GM18498 (cell line): ENCODE measurements around the gene GNA12.
"Not testable (repeated sequence)": the region's sequence is repeated elsewhere in the genome, so short reads cannot be mapped to it uniquely, and the experiment has no call there.

Experiments used
- ATAC-seq: cut with Tn5 transposase; IDR thresholded peaks from one replicate; pipeline ENCODE4 v1.9.1; 2021; ENCODE audit warnings: mild to moderate bottlenecking, moderate library complexity; ENCODE audit not compliant: unreplicated experiment

Gene GNA12

DNA sequence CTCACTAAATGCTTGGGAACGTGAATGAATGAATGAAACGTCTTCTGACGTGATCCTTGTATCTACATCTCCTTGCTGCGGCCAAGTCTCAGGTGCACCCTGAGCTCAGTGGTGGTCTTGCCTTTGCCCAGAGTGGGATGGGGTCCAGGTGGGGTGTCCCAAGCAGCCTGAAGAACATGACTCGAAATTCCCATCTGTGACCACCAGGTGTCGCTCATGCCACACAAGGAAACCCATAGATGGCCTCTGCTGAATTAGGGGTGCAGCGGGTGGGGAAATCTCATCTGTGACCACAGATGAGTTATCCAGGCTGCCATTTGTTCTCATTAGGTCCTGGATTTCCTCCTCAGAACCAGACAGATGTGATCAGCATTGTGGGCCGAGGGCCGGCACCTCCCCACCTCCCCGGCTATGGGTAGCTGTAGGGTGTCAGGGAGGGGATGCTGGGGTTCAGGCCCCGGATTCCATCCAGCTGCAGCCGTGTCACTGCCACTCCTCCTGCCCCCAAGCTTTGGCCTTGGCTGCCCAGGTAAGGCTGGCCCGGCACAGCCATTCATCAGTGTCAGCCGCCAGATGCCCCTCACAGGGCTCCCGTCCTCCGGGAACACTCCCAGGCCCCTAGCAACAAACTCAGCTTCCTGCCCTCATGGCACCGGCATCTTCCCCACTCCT lies 21.0 kb upstream of the GNA12 start:
- ATAC-seq: no peak

DNA sequence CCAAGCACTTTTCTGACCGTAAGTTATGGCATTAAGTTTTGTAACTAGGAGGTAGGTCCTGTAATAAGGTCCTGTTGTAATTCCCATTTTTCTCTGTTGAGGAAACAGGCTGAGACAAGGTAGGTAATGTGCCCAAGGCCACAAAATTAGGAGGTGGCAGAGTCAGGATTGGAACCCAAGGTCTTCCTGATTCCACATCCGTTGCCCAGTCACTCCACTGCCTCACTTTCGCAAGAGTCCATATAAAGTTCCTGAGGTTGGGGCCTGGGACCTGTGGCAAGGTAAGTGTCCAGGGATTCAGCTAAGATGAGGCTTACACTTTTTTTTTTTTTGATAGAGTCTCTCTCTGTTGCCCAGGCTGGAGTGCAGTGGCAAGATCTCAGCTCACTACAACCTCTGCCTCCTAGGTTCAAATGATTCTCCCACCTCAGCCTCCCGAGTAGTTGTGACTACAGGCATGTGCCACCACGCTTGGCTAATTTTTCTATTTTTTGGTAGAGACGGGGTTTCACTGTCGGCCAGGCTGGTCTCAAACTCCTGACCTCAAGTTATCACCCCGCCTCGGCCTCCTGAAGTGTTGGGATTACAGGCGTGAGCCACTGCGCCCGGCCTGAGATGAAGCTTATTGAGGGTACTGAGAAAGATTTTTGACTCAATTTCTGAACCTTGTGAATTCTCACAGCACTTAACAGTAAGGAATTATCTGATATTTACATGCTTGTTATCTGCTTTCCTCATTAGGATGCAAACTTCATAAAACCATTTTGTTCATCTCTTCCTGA lies 20.3 kb upstream of the GNA12 start:
- no peak for ATAC-seq

DNA sequence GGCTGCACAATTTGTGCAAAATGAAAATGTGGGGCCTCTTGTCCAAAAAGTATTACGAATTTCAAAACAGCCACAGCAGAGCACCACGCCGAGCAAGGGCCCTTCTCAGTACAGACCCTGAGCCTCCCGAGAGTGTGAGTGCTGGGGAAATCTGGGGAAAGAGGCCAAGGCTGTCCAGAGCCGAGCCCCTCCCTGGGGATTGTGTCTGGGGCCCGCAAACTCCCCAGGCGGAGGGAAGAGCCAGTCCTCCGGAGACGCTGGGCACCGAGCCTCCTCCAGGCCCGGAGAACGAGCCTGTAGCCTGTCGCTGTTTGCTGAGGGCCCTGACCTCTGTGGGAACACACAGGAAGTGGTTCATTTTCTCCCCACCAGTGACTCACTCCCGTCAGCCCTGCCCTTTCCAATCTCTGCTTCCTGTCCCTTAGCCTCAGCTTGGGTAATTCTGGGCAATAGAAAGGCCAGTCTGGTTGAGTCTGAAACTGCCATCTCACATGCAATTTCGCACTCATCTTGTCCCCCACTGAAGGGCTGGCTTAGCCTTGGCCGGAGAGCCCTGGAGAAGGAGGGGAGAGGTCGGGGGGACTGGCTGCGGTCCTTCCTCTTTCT lies 19.5 kb upstream of the GNA12 start:
- peak; percentile 95 for ATAC-seq

DNA sequence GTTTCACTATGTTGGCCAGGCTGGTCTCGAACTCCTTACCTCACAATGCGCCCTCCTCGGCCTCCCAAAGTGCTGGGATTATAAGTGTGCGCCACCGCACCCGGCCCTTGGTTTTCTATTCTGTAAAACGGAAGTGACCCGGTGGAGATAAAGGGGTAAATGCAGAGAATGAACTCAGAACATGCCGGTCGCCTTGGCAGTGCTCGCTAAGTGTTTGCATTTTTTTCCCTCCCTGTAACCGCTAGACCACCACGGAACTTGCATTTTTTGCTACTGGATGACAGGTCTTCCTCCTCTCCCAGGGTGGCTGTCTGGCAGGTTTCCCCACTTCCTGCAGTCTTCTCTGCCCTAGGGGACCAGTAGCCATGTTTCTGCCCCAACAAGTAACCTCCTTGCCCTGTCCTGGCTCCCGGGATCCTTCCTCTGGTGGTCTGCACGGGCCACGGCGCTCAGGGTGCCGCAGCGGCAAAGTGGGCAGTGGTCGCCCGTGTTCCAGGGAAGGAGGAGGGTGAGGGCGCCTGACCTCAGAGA lies 18.8 kb upstream of the GNA12 start:
- no peak for ATAC-seq

DNA sequence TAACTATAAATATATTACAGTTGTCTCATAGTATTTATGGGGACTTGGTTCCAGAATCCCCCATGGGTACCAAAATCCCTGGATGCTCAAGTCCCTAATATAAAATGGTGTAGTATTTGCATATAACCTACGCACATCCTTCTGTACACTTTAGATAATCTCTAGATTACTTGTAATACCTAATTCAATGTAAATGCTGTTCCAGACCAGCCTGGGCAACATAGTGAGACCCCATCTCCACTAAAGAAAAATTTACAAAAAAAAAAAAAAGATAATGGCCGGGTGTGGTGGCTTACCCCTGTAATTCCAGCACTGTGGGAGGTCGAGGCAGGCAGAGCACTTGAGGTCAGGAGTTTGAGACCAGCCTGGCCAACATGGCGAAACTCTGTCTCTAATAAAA lies 17.4 kb upstream of the GNA12 start:
- ATAC-seq: no peak

DNA sequence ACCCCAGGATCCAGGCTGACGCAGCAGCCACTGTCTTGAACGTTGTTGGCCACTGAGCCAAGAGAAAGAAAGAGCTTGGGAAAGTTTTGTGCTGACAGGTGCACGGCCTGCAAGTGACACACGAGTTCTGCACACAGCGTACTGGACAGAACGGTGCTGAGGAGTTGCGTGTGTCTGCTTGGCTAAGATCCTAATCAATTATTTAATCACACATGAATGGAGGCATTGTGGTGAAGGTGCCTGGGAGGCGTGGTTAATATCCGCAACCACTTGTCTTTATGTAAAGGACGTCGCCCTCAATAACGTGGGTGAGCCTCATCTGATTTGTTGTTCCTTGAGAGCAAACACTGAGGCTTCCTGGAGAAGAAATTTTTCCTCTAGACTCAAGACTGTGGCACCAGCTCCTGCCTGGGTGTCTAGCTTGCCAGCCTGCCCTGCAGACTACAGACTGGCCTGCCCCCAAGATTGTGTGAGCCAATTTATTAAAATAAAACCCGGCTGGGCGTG lies 16.6 kb upstream of the GNA12 start:
- ATAC-seq: no peak

DNA sequence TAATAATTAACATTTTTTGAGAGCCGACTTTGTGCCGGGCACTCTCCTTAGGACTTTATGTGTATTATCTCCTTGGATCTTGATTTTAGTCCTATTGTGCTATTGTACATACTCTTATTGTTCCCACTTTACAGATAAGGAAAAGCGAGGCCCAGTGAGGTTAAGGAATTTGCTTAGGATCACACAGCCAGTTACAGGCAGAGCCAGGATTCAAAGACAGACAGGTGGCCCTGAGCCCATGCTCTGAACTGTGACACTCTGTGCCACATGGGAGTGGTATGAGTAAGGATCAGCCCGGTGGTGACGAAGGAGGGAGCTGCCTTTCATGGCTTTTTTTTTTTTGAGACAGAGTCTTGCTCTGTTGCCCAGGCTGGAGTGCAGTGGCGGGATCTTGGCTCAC lies 15.8 kb upstream of the GNA12 start:
- no peak for ATAC-seq

DNA sequence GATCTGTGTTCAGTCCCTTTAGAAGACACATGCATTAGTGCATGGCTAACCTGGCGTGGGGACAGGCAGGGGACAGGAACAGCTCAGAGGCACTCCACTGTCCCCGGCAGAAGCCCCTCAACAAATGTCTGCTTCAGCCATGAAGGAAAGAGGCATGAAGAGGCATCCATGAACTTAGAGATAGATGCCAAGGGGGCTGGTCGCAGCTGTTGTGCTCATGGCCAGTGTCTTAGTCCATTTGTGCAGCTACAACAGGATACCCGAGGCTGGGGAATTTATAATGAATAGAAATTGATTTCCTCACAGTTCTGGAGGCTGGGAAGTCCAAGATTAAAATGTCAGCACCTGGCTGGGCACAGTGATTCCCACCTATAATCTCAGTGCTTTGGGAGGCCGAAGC lies 14.5 kb upstream of the GNA12 start:
- no peak for ATAC-seq

DNA sequence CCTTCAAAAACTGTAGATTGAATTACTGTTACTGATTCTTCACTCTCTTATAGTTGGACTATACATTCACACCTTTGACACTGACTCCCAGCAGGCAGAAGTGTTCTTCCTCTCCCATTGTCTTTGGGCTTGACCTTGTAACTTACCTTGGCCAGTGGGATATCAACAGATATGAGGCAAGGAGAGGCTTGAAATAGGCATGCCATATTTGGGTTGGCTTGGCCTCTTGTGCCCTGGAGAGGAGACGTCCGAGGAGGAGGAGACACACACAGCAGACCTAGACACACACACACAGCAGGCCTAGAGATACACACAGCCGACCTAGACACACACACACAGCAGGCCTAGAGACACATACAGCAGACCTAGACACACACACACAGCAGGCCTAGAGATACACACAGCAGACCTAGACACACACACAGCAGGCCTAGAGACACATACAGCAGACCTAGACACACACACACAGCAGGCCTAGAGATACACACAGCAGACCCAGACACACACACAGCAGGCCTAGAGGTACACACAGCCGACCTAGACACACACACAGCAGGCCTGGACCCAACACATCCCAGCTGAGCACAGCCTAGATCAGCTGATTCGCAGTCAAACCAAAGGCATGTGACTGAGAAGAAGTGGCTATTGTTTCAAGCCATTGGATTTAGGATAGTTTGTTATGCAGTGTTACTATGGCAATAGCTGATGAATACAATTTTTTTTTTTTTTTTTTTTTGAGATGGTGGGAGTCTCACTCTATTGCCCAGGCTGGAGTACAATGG lies 12.5 kb upstream of the GNA12 start:
- ATAC-seq: no peak

DNA sequence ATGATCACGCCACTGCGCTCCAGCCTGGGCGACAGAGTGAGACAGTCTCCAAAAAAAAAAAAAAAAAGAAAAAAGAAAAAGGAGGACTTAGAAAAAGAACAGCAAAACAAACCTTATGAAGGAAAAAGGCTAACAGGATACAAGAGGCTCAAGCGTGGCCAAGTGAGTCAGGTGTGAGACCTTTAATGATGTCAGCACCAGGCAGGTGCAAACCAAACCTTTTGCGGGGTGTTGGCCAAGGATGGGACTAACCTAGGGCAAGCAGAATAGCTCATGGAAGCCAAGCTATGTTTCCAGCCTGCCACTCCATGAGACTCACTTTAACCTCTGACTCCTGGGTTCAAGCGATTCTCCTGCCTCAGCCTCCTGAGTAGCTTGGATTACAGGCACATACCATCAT lies 11.3 kb upstream of the GNA12 start:
- ATAC-seq: no peak

DNA sequence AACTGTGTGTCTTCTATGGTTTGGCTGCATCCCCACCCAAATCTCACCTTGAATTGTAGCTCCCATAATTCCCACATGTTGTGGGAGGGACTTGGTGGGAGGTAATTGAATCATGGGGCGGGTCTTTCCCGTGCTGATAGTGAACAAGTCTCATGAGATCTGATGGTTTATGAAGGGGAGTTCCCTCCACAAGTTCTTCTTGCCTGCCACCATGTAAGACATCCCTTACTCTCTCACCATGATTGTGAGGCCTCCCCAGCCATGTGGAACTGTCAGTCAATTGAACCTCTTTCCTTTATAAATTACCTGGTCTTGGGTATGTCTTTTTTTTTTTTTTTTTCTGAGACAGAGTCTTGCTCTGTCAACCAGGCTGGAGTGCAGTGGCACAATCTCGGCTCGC lies 9.4 kb upstream of the GNA12 start:
- not testable (repeated sequence) for ATAC-seq

DNA sequence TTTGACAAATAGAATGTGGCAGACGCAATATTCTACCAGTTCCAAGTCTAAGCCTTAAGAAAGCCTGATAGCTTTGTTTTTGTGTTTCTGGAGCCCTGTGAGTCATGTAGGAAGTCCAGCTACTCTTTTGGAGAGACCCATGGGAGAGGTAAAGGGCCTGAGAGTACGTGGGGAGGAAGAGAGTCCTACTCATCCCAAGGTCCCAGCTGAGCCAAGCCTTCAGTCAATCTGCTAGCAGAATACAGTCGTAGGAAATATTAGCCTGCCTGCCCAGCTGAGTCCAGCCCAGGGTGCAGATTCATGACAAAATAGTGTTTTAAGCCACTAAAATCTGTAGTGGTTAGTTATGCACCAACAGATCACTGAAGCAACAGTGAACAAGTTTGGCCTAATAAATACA lies 9.0 kb upstream of the GNA12 start:
- ATAC-seq: no peak

DNA sequence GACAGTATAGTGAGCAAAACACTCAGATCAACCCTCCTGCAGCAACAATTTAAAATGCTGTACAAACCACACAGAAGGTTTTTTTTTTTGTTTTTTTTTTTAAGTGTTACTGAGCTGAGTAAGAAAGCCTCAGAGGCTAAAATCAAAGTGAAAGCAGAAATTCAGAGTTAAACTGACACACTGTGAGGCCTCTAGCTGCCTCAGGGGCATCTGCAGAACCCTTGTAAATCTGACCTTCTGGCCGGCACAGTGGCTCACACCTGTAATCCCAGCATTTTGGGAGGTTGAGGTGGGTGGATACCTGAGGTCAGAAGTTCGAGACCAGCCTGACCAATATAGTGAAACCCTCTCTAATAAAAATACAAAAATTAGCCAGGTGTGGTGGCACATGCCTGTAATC lies 7.4 kb upstream of the GNA12 start:
- ATAC-seq: peak; percentile 58

DNA sequence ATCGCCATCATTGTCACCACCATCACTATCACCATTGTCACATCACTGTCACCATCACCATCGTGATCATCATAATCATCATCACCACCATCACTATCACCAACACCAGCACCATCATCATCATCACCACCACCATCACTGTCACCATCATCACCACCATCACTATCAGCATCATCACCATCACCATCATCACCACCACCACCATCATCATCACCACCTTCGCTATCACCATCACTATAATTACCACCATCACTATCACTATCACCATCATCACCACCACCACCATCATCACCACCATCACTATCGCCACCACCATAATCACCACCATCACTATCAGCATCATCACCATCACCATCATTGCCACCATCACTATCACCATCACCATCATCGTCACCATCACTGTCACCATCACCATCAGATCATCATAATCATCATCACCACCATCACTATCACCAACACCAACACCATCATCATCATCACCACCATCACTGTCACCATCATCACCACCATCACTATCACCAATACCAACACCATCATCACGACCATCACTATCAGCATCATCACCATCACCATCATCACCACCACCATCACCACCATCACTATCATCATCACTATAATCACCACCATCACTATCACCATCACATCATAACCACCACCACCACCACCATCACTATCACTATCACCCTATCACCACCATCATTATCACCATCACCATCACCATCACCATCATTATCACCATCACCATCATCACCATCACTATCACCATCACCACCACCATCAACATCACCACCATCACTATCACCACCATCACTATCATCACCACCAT lies 6.0 kb upstream of the GNA12 start:
- ATAC-seq: no peak

DNA sequence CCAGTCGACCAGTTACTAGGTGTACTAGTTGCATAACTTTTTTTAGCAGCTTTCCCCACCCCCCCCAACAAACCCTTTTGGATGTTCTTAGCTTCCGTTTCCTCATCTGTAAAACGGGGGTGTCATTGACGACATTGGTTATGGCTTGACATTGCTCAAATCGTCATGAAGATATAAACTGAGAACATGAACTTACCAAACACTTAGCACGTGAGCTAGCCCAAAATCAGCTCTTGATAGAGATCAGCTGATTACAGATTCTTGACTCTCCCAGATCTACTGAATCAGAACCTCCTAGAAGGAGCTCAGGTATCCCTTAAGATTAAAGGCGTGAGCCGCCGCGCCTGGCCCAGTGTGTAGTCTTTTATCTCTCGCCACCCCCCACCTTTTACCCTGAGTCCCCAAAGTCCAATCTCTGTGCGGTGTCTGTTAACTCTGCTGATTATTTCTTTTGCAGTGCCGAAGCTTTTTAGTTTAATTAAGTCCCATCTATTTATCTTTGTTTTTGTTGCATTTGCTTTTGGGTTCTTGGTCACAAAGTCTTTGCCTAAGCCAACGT lies 1.0 kb upstream of the GNA12 start:
- no peak for ATAC-seq

DNA sequence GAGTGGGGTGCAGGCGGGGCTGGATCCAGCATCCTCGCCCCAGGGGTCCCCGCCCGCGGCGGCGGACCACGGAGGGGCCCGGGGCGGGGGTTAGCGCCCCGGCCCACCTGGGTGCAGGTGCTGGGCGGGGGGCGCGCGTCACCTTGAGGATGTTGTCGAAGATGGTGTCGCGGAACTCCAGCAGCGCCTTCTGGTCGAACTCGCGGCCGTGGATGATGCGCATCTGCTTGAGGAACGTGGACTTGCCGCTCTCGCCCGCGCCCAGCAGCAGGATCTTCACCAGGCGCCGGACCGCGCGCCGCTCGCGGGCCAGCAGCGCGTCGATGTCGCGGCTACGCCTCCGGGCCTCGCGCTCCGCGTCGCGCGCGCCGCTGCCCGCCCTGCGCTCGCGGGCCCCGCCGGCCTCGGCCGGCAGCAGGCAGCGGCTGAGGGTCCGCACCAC lies 376 bp downstream of the GNA12 start:
- peak; percentile 36 for ATAC-seq

DNA sequence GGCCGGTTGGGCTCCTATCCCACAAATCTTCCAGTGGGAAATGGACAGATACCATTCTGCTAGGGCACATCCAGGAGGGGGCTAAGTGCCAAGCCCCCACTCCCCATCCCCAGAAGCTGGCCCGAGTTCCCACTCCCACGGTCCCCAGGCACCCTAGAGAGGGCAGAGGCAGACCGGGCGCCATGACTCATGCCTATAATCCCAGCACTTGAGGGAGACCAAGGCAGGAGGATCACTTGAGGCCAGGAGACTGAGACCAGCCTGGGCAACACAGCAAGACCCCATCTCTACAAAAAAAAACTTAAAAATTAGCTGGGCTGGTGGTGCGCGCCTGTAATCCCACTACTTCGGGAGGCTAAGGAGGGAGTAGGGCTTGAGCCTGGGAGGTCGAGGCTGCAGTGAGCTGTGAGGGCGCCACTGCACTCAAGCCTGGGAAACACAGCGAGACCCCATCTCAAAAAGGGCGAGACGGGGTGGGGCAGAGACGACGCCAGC lies 870 bp downstream of the GNA12 start:
- no peak for ATAC-seq

DNA sequence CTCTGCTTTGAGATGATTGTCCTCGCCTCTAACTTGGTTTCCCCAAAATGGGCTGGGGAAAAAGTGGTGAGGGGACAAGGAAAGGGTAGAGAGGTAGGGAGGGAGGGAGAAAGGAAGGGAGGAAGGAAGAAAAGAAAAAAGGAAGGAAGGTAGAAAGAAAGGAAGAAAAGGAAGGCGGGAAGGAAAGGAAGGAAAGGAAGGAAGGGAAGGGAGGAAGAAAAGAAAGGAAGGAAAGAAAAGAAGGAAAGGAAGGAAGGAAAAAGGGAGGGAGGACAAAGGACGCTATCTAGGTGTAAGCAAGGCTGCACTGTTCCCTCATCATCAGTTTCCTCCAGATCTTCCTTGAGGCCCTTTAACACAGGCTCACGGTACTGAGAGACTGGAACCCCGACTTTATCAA lies 2.2 kb downstream of the GNA12 start:
- no peak for ATAC-seq

DNA sequence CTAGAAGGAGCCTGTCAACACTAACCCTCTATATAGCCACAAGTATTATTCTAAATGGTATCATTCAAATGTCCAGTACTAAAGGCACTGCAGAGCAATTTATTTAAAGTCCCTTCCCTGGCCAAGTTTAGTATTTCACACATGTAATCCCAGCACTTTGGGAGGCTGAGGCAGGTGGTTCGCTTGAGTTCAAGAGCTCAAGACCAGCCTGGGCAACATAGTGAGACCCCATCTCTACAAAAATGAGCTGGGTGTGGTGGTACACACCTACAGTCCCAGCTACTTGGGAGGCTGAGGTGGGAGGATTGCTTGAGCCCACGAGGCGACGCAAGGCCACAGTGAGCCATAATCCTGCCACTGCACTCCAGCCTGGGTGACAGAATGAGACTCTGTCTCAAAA lies 3.6 kb downstream of the GNA12 start:
- no peak for ATAC-seq
